Transverse colon (tissue), 4 donors: ENCODE results near the gene C21orf58. TPM values are rescaled to one million over a fixed set of nuclear protein-coding genes. Genes with fewer than 3 reads are reported as not detected.

Source experiments
- DNase-seq: peaks from one replicate; pipeline ENCODE4 v3.0.0-alpha.2; 2019
- H3K27ac ChIP-seq, 4 donors: fragments of 200-600 bp; sonication (generic); 2 replicates each; pipeline ENCODE4 v1.5.1; 2016 to 2018; ENCODE audit warnings: inconsistent platforms in 4 of 4
- H3K27me3 ChIP-seq: fragments of 200-600 bp; sonication (generic); 2 replicates; pipeline ENCODE4 v1.5.1; 2017; ENCODE audit warnings: inconsistent platforms
- H3K36me3 ChIP-seq, 4 donors: fragments of 200-600 bp; sonication (generic); 2 replicates each; pipeline ENCODE4 v1.5.1; 2017 to 2019; ENCODE audit warnings: inconsistent platforms in 4 of 4
- H3K4me1 ChIP-seq, 4 donors: fragments of 200-600 bp; sonication (generic); 2 replicates each; pipeline ENCODE4 v1.5.1; 2017 to 2020; ENCODE audit warnings: inconsistent platforms in 4 of 4
- H3K4me3 ChIP-seq, 4 donors: fragments of 200-600 bp; sonication (generic); 1 replicate in 1 of 4; 2 replicates in 3 of 4; pipeline versions ENCODE4 v1.5.1 to v1.6.1; 2017 to 2019; ENCODE audit warnings: inconsistent platforms in 4 of 4
- H3K9me3 ChIP-seq, 2 donors: fragments of 200-600 bp; sonication (generic); 2 replicates each; pipeline ENCODE4 v1.5.1; 2017 to 2019; ENCODE audit warnings: inconsistent platforms in 2 of 2
- EP300 ChIP-seq: sonication (generic); formaldehyde crosslinking; IDR thresholded peaks from one replicate; pipeline ENCODE4 v1.6.1; 2017; ENCODE audit warnings: antibody characterized with exemption, low read depth
- POLR2A ChIP-seq: fragments of 450-650 bp; IDR thresholded peaks from one replicate; pipeline ENCODE4 v1.6.1; 2016; ENCODE audit warnings: antibody characterized with exemption, mild to moderate bottlenecking, moderate library complexity
- POLR2AphosphoS5 ChIP-seq, 3 donors: sonication (generic); formaldehyde crosslinking; IDR thresholded peaks; one replicate each; pipeline ENCODE4 v1.6.1; 2016; ENCODE audit warnings: antibody characterized with exemption in 3 of 3
- WGBS, 2 donors: methylation state at CpG; one replicate each; pipeline ENCODE4 v1.1.5; 2018; ENCODE audit warnings: low coverage in 1 of 2; 5-methylcytosine and 5-hydroxymethylcytosine counted together
- in situ Hi-C, 4 donors: fragments of 200-750 bp; cut with MboI; loops; one replicate each; pipeline versions ENCODE4 v1.15.0 to v1.15.1; 2017; ENCODE audit warnings: low sequenced_read_pairs in 3 of 4, low pct_ligation_motif_present in 1 of 4, low pct_unique_long_range_greater_than_20kb in 1 of 4
- intact Hi-C: fragments of 100-400 bp; cut with DNase I; formaldehyde crosslinking; loops from one replicate; pipeline ENCODE4 v1.15.1; 2023; ENCODE audit warnings: low total_unique reads
- total RNA-seq, 4 donors: library from RNA; depleted of rRNA; stranded (reverse); fragments of >200 nt; gene quantifications; one replicate each; pipeline ENCODE4 v1.1.0, GENCODE V29; 2016
- TF ChIP-seq, protein P1 (sequence below), 5 experiments: fragments of 200-600 bp in 3 of 5; fragments of 450-650 bp in 2 of 5; sonication (generic) in 3 of 5; IDR thresholded peaks; 1 replicate in 2 of 5; 2 replicates in 3 of 5; pipeline ENCODE4 v1.5.1; 2016 to 2017; ENCODE audit warnings: antibody characterized with exemption in 5 of 5, inconsistent platforms in 3 of 5, mild to moderate bottlenecking in 2 of 5, moderate library complexity in 1 of 5

Gene C21orf58
- total RNA-seq, 4 donors from 2014 or later: 2.5 to 79.8 (median 7.6) TPM

DNA sequence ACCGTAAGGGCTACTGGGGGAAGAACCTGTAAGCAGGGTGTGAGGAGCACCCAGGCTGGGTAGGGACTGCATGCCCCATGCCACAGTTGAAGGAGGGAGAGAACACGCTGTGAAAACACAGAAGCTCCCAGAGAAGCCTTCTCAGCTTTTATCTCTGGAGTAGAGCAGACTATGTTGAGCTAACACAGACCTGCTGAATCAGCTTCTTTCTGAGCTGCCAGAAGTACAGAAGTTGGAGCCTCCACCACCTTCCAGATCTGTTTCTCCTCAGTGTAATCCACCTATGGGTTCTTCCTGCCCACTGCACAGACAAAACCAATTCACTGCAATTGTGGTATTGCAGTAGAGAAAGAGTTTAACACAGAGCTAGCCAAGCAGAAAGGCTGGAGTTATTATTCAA is 32.1 kb downstream of the C21orf58 start:
- H3K9me3 ChIP-seq: no peaks in the 10 kb centered on the region
- no peaks in the 10 kb centered on the region for H3K36me3 ChIP-seq
- TF ChIP-seq POLR2AphosphoS5 (IDR thresholded peaks at IDR 0.05): no peak
- TF ChIP-seq POLR2A: no peak
- TF ChIP-seq, protein P1, sequence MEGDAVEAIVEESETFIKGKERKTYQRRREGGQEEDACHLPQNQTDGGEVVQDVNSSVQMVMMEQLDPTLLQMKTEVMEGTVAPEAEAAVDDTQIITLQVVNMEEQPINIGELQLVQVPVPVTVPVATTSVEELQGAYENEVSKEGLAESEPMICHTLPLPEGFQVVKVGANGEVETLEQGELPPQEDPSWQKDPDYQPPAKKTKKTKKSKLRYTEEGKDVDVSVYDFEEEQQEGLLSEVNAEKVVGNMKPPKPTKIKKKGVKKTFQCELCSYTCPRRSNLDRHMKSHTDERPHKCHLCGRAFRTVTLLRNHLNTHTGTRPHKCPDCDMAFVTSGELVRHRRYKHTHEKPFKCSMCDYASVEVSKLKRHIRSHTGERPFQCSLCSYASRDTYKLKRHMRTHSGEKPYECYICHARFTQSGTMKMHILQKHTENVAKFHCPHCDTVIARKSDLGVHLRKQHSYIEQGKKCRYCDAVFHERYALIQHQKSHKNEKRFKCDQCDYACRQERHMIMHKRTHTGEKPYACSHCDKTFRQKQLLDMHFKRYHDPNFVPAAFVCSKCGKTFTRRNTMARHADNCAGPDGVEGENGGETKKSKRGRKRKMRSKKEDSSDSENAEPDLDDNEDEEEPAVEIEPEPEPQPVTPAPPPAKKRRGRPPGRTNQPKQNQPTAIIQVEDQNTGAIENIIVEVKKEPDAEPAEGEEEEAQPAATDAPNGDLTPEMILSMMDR (IDR thresholded peaks at IDR 0.05): no peak
- TF ChIP-seq EP300: no peak
- H3K27me3 ChIP-seq: peaks cover 5% of the 10 kb centered on the region
- in situ Hi-C loops: no loop called here
- 96% methylated on average over 2 of the region's 2 CpGs; no CpG with 5 or more reads in 1 of the 2 donors for WGBS, 2 donors
- no peak overlapping the region for H3K4me3 ChIP-seq
- no peak for DNase-seq
- peaks cover 0 to 23% (median 16%) of the 10 kb centered on the region in 4 donors for H3K4me1 ChIP-seq
- no peak overlapping the region for H3K27ac ChIP-seq
- intact Hi-C loops: no loop called here

DNA sequence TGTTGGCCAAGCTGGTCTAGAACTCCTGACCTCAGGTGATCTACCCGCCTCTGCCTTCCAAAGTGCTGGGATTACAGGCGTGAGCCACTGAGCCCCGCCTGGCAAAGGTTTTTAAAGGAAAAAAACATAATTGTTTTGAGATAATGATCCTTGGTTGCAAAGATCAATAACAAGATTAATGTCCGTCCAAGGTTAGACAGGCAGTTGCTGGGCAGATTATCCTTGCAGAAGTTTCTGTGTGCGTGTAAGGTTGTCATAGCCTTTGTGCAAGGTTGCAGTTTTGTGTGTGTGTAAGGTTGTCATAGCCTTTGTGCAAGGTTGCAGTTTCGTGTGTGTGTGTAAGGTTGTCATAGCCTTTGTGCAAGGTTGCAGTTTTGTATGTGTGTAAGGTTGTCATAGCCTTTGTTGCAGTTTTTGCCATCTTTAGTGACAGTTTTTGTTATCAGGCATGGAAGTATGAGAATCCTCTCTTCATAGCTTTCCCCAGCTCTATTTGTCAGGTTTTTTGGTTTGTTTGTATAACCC is 34.0 kb downstream of the C21orf58 start:
- Histone ChIP-seq H3K9me3 (no peaks in the 10 kb centered on the region), H3K36me3 (no peaks in the 10 kb centered on the region), H3K4me1 (peaks cover 5 to 28% (median 20%) of the 10 kb centered on the region in 4 donors), H3K27ac (no peak overlapping the region), H3K4me3 (no peak overlapping the region), H3K27me3 (no peaks in the 10 kb centered on the region)
- no peak for DNase-seq
- intact Hi-C loops (no loop called here), in situ Hi-C loops (no loop called here)
- 74 to 83% methylated on average over 3 to 6 of the region's 6 CpGs for whole genome bisulfite sequencing, 2 donors
- TF ChIP-seq POLR2AphosphoS5 (IDR thresholded peaks at IDR 0.05) (no peak), POLR2A (no peak), EP300 (no peak)
- TF ChIP-seq, protein P1 (IDR thresholded peaks at IDR 0.05): no peak

DNA sequence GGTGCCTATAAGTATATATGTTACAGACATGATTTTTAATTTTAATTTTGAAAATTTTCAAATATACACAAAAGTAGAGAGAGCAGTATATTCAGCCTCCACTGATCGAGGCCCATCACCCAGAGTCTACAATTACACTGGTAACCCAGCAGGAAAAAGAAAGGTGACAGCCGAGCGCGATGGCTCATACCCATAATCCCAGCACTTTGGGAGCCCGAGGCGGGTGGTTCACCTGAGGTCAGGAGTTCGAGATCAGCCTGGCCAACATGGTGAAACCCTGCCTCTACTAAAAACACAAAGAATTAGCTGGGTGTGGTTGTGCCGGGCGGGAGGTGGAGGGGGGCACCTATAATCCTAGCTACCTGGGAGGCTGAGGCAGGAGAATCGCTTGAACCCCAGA is 36.1 kb downstream of the C21orf58 start:
- Histone ChIP-seq H3K27ac (peak overlapping the region in 2 of 4 donors; percentile 98 to 99), H3K4me3 (no peak overlapping the region), H3K36me3 (peaks cover 0 to 4% (median under 1%) of the 10 kb centered on the region in 4 donors), H3K4me1 (peaks cover 20 to 50% (median 42%) of the 10 kb centered on the region in 4 donors), H3K27me3 (no peaks in the 10 kb centered on the region), H3K9me3 (no peaks in the 10 kb centered on the region)
- intact Hi-C loops (no loop called here), in situ Hi-C loops (no loop called here)
- no peak for TF ChIP-seq POLR2AphosphoS5 (IDR thresholded peaks at IDR 0.05)
- TF ChIP-seq EP300: no peak
- no peak for TF ChIP-seq POLR2A
- DNase-seq: no peak
- 81 to 82% methylated on average over 6 to 10 of the region's 10 CpGs for WGBS, 2 donors

DNA sequence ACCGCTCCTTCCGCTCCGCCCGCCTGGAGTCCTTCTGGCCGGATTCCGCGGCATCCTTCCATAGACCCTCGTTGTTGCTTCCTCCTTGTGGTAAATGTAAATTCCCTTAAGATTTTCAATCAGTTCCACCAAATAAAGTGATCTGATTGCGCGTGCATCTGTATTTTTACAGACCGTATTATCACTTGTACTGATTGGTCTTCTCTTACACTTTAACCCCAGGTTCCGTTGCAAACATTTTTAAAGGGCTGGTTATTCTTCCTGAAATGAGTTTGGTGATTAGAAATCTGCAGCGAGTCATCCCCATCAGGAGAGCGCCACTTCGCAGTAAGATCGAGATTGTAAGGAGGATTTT is 37.0 kb downstream of the C21orf58 start:
- no peak for DNase-seq
- Histone ChIP-seq H3K27ac (peak overlapping the region; percentile 98 to 99 (median 98)), H3K9me3 (no peaks in the 10 kb centered on the region), H3K36me3 (peaks cover 0 to 10% (median 2%) of the 10 kb centered on the region in 4 donors), H3K27me3 (no peaks in the 10 kb centered on the region), H3K4me3 (peak overlapping the region; percentile 79 to 92 (median 86)), H3K4me1 (peaks cover 20 to 59% (median 50%) of the 10 kb centered on the region in 4 donors)
- TF ChIP-seq POLR2A (no peak), POLR2AphosphoS5 (IDR thresholded peaks at IDR 0.05) (no peak), EP300 (no peak)
- TF ChIP-seq, protein P1 (IDR thresholded peaks at IDR 0.05): no peak
- 0 to 1% methylated on average over 8 to 16 of the region's 16 CpGs for WGBS, 2 donors
- intact Hi-C loops: no loop called here
- in situ Hi-C loops: no loop called here
